Cerebellar cortex (tissue), 1 donor: ENCODE results near the gene PCNX2.

Source experiments
- DNase-seq: peaks from one replicate; pipeline ENCODE4 v3.0.0-alpha.2; 2015; ENCODE audit warnings: low spot score

The PCNX2 gene

DNA sequence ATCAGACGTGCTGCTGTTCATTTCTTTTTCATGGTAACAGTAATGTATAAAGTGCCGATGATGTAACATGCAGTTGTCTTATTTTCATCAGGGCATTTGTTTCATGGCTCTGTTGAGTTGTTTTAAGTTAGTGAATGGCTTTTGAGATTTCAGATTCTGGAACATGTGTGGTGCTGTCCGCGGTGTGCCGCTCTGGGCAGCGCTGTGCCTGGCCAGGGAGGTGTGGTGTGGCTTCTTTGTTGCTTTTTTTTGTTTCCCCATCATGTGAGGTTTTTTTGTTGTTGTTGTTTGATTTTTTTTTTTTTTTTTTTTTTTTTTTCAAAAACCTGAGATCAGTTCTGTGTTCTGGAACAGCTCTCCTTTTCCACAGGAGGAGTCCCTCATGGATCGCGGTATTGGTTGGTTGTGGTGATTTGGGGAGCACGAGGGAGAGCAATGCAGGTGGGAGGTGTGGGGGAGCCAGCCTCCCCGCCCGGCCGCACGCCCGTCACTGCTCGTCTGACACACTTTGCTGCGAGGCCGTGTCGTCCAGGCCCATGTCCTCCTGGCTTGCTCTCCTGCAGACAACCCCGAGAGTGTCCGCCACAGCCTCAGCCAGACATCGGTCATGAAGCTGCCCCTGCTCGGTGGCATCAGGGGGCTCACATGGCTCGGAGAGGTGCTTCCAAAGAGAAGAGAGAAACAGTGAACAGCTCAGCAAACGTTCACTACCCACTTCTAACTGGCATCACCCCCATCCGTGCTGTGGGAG lies 311.5 kb downstream of the PCNX2 start:
- DNase-seq, result no peak

GRCh38 chr1:232983375-232983774 lies 312.1 kb downstream of the PCNX2 start:
- no peak for DNase-seq

DNA sequence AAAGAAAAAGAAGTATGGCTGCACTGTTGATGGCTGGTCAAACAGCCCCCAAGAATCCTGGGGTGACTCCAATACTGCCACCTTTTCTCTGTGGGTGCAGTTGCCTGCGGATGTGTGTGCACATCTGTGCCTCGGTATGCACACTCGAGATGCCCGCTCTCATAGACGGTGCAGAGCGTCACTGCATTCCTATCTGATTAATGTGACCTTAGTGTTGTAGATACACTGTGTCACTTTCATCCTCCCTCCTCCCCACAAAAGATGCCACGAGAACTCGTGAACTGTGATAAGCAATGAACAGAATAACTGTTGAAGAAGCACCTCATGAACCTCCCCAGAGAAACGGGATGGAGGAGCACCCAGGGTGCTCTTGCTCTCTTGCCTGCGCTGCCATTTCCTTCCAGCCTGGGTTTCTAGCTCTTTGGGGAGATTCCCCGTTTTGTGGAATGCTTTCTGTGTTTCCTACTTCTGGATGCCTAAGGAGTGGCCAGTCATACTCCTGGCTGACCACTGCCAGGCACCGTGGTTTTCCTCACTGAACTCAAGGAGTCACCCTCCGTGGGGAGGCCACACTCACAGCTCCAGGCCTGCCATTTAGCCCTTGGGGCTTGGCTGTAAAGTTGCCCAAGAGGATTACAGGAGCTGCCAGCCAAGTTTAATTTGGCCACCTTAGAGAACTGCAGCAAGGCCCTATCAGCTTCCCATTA lies 313.1 kb downstream of the PCNX2 start:
- DNase-seq, result no peak

GRCh38 chr1:232980986-232981560 lies 314.5 kb downstream of the PCNX2 start:
- DNase-seq, result peak; percentile 12

DNA sequence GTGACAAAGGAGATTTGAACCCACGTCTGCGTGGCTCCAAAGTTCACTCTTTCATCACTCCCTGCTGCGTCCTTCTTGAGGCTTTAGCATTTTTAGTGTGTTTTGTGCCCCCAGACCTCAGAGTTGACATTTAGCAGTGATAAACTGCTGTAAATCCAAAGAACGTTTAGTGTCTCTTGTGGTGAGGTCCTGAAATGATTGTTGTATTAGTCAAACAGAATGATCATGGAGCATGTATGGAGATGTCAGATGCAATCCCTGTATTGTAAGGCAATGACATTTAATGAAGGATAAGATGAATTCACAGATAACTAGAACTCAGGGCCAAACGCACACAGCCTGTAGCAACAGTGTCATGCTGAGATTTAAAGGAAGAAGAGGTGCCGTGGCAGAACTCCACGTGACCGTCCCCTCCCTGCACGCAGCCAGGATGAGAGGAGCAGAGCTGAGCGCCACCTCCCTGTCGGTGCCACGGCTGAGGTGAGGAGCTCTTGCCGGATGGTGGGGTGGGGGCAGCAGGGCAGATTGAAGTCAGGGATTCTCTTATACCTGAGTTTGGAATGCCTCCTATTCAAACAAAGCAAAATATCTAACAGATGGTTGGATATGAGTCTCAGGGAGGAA lies 315.1 kb downstream of the PCNX2 start:
- peak; percentile 70 for DNase-seq

GRCh38 chr1:232979558-232979957 lies 316.0 kb downstream of the PCNX2 start:
- DNase-seq, result no peak

DNA sequence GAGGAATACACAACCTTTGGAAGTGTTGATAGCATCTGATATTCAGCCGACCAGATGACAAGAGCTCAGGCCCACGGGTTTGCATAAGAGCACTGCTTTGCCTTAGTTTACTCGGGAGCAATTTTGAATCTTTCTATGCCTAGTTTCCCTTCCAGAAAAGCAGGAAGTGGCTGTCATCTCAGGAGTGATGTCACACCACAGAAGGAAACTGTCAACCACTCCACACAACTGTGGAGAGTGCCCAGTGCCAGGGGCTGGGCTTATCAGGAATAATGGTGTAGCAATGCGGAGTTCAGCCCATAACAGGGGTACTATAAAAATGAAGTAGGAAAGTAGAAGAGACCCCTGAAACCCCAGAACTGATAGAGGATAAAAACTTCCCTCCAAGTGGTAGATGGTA lies 316.7 kb downstream of the PCNX2 start:
- no peak for DNase-seq

- DNase-seq, result no peak
These were observed 317.4 kb downstream of the PCNX2 start for GRCh38 chr1:232978091-232978634.

DNA sequence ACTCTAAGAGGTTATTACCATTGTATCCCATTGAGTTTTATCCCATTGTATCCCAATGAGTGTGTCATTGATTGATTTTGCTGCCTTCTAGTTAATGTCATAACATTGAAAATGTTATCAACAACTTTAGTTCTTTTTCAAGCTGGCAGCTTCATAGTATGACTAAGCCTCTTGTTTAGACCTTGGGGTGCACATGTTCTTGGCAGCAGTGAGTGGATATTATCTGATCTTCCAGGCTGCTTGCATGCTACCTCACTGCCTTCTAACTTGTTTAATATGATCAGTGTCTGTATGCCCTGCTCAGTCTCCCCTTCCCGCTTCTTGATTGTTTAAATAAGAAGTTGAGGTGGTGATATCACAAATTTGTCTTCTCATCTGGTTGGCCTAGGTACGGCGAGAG lies 320.6 kb downstream of the PCNX2 start:
- no peak for DNase-seq

DNA sequence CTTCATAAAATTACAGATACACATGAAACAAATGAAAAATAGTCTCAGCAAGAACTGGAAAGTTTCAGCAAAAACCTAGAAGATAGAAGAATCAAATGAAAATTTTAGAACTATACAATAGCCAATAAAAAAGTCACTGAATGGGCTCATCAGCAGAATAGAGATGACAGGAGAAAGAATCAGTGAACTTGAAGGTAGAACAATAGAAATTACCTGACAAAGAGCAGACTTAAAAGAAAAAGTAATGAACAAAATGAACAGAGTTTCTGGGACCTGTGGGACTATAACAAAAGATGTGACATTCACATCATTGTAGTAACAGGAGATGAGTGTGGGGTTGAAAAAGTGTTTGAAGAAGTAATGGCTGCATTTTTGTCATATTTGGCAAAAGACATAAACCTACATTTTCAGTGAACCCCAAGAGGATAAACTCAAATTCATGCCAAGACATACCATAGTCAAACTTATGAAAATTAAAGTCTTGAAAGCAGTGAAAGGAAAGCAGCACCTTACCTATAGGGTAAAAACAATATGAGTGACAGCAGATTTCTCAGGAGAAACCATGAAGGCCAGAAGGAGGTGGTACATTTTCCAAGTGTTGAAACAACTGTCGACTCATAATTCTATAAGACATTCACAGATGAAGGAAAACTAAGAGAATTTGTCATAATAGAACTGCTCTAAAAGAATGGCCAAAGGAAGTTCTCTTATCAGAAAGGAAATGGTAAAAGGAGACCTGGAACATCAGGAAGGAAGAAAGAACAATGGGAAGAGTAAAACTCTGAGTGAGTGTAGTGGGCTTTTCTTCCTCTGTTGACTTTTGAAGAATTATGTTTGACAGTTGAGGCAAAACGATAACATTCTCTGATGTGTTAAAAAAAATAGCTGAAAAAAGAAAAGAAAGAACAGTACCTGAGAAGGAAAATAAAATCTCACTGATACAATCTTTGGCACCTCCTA lies 321.6 kb downstream of the PCNX2 start:
- no peak for DNase-seq

- no peak for DNase-seq
These were observed 325.0 kb downstream of the PCNX2 start for GRCh38 chr1:232970508-232970907.

DNA sequence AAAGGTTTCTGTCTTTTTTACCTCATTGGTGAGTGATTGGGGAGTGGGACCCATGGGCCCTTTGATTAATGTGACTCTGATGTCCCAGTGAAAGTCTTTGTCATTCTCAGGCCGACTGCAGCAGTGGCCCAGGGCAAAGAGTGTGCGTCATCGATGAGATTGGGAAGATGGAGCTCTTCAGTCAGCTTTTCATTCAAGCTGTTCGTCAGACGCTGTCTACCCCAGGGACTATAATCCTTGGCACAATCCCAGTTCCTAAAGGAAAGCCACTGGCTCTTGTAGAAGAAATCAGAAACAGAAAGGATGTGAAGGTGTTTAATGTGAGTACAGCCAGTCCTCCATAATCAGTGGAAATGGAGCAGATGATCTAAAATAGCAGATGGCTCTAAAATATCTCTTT lies 325.7 kb downstream of the PCNX2 start:
- DNase-seq, result no peak

- peak; percentile 36 for DNase-seq
These were observed 326.6 kb downstream of the PCNX2 start for GRCh38 chr1:232968965-232969364.

- no peak for DNase-seq
These were observed 327.1 kb downstream of the PCNX2 start for GRCh38 chr1:232968391-232968790.

GRCh38 chr1:232966663-232967062 lies 328.9 kb downstream of the PCNX2 start:
- no peak for DNase-seq

DNA sequence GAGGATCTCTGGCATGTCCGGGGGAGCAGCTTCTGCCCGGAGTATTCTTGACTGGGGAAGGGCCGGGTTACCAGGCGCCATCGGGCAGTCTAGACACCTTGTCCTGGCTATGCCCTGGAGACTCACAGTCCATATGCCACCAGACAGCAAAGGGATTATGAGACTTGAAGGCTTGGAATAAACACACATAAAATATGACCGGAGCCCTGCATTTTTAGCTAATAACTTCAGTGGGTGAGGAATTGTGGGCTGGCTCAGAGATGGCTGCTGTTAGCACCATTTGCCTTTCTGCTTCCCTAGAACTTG lies 329.7 kb downstream of the PCNX2 start:
- DNase-seq, result no peak

DNA sequence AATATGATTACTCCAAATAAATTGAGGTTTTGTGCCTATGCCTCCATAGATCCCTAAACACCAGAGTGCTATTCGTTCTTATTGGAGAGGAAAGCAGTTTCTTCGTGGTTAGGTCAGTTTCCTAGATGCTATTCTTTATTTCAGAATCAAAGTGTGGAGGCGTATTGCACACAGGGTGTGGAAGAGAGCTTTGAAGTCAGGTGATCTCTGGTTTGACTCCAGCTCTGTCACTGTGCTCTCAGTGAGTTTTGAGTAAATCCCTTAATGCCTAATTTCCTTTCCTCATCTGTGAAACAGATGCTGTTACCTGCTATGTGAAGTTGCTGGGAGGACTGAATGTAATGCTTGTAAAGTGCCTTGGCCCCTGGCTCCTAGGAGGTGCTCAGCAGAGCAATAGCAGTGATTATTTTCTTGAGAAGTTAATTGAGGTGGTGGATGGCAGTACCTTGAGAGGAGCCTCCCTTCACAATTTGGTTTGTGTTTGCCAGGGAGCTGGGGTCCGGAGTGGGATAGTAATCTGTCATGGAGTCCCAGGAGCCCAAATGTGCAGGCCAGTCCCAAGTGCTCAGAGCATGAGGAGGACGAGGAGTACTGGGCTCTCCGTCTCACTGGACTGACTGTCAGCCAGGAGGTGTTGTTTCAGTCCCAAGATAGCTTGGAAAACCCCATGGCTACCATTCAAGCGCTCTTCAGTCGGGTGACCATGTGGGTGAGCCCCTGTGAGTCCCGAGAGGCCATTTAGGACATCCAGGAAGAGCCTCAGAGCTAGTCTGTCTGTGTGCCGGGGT lies 330.2 kb downstream of the PCNX2 start:
- no peak for DNase-seq

- no peak for DNase-seq
These were observed 330.9 kb downstream of the PCNX2 start for GRCh38 chr1:232964601-232965000.

DNA sequence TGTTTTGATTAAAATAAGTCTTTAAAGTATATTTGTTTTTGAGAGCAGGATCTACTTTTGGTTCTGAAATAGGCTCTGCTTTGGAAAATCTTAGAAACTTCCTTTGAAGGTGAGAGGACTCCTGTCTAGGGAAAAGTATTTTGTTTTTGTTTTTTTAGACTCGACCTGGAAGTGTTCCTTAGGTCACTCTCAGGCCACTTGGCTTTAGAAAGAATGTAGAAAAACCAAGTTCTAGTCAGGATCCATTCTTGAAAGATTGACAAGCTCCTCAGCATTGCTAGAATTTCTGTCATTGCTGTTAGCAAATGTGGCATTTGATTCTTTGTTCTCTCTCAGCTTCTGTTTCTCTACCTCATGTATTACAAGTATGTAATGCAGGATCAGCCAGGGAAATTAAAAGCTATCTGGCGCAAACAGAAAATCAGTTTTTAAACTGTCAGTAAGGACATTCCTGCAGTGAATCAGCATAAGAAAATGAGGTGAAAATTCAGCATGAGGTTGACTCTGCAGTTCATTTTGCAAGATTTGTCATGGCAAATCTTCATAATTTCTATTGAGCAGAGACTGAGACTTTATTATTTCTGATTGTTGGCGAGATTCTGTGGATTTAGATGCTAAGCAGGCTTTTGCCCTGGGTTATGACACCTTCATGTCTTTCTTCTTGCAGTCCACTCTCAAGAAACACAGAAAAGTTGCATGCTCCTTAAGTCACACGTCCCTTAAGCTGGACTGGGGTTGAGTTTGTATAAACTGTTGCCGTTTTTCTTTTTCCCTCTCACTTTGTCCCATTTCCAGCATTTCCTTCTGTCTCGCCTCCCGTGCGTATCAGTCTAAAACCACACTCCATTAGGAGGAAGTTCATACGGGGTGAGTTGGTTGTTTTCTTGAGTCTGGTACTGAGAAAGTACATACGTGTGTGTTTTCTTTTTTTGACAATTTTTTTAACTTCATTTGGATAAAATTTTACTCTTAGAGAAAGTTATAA lies 332.5 kb downstream of the PCNX2 start:
- DNase-seq, result no peak

- DNase-seq, result no peak
These were observed 337.5 kb downstream of the PCNX2 start for GRCh38 chr1:232958067-232958466.
